Activated CD8-positive, alpha-beta memory T cell treated with anti-CD3 and anti-CD28 coated beads, Interleukin-2, amount 50 U/mL, for 48 hours (primary cell): ENCODE results near the gene ALDH1A3.

ENCODE experiments used
- DNase-seq: peaks from one replicate; pipeline ENCODE4 v3.0.0-alpha.2; 2020

The ALDH1A3 gene

GRCh38 chr15:100926971-100927756 lies 47.5 kb downstream of the ALDH1A3 start:
- DNase-seq, result no peak

- no peak for DNase-seq
Measured at GRCh38 chr15:100928632-100929280, 49.1 kb downstream of the ALDH1A3 start.

GRCh38 chr15:100929641-100930042 lies 50.0 kb downstream of the ALDH1A3 start:
- no peak for DNase-seq

- DNase-seq, result no peak
Measured at GRCh38 chr15:100930306-100930848, 50.7 kb downstream of the ALDH1A3 start.

- no peak for DNase-seq
Measured at GRCh38 chr15:100931143-100931890, 51.7 kb downstream of the ALDH1A3 start.

GRCh38 chr15:100932676-100933348 lies 53.2 kb downstream of the ALDH1A3 start:
- DNase-seq, result no peak

GRCh38 chr15:100934166-100934565 lies 54.5 kb downstream of the ALDH1A3 start:
- no peak for DNase-seq

- DNase-seq, result no peak
Measured at GRCh38 chr15:100934726-100935125, 55.1 kb downstream of the ALDH1A3 start.

GRCh38 chr15:100937171-100937570 lies 57.5 kb downstream of the ALDH1A3 start:
- no peak for DNase-seq

- no peak for DNase-seq
Measured at GRCh38 chr15:100939791-100940190, 60.2 kb downstream of the ALDH1A3 start.

- no peak for DNase-seq
Measured at GRCh38 chr15:100940767-100941379, 61.2 kb downstream of the ALDH1A3 start.

- DNase-seq, result no peak
Measured at GRCh38 chr15:100941536-100941935, 61.9 kb downstream of the ALDH1A3 start.

- no peak for DNase-seq
Measured at GRCh38 chr15:100942656-100943425, 63.2 kb downstream of the ALDH1A3 start.

GRCh38 chr15:100944244-100944895 lies 64.7 kb downstream of the ALDH1A3 start:
- no peak for DNase-seq

GRCh38 chr15:100944986-100945385 lies 65.4 kb downstream of the ALDH1A3 start:
- DNase-seq, result no peak

- no peak for DNase-seq
Measured at GRCh38 chr15:100947760-100948429, 68.3 kb downstream of the ALDH1A3 start.

- DNase-seq, result no peak
Measured at GRCh38 chr15:100948430-100948762, 68.8 kb downstream of the ALDH1A3 start.

GRCh38 chr15:100949691-100950090 lies 70.1 kb downstream of the ALDH1A3 start:
- no peak for DNase-seq

- DNase-seq, result no peak
Measured at GRCh38 chr15:100951965-100952364, 72.3 kb downstream of the ALDH1A3 start.

- DNase-seq, result no peak
Measured at GRCh38 chr15:100952566-100952965, 72.9 kb downstream of the ALDH1A3 start.
